Body of pancreas (tissue), 4 donors: ENCODE results near the gene KTI12.
"Not testable (repeated sequence)": the region's sequence is repeated elsewhere in the genome, so short reads cannot be mapped to it uniquely, and the experiment has no call there.

Experiments
- CTCF ChIP-seq, 7 experiments: fragments of 450-650 bp in 4 of 7; fragments of 200-600 bp in 3 of 7; sonication (generic) in 3 of 7; IDR thresholded peaks; one replicate each; pipeline ENCODE4 v1.5.1; 2016 to 2019; ENCODE audit warnings: antibody characterized with exemption in 7 of 7
- POLR2A ChIP-seq, 3 donors: fragments of 450-650 bp; IDR thresholded peaks; one replicate each; pipeline ENCODE4 v1.6.1; 2016; ENCODE audit warnings: antibody characterized with exemption in 3 of 3, mild to moderate bottlenecking in 2 of 3

DNA sequence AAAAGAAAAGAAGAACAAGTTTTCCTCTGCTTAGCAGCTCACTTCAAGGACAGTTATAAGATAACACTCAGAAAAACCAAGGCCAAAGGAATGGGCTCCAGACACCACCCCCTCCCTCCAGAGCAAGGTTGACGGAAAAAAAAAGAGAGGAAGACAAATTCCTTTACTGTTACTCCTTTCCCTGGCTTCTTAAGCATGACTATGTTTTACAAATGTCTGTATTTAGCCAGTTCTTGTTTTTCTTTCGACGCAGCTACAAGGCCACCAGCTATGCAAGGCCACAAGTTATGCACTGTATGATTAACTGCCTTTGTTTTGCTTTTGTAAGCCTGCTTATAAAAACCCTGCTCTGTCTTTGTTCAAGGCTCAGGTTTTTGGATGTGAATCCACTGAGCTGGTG lies 28.1 kb downstream of the KTI12 start:
- TF ChIP-seq CTCF, POLR2A (IDR thresholded peaks at IDR 0.05): not testable (repeated sequence)
